Lower leg skin (tissue), 3 donors: ENCODE measurements around the gene CTNND2.

ENCODE experiments used
- POLR2A ChIP-seq, 2 donors: fragments of 450-650 bp; IDR thresholded peaks; one replicate each; pipeline ENCODE4 v1.6.1; 2016 to 2017; ENCODE audit warnings: antibody characterized with exemption in 2 of 2, mild to moderate bottlenecking in 1 of 2, moderate library complexity in 1 of 2
- TF ChIP-seq, protein P1 (sequence below), 3 donors: fragments of 450-650 bp; IDR thresholded peaks; one replicate each; pipeline ENCODE4 v1.5.1; 2016; ENCODE audit warnings: antibody characterized with exemption in 3 of 3, mild to moderate bottlenecking in 3 of 3, moderate library complexity in 2 of 3

DNA sequence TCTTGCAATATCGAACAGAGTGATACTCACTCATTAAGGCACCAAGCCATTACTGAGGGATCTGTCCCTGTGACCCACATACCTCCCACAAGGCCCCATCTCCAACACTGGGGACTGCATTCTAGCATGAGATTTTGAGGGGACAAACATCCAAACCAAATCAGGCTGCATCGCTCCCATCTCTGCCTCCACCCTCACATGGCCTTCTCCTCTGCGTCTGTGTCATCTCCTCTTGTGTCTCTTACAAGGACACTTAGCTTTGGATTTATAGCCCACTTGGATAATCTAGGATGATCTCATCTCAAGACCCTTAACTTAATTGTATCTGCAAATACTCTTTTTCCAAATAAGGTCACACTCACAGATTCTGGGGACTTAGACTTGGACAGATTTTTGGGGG lies 858.8 kb downstream of the CTNND2 start:
- TF ChIP-seq, protein P1, sequence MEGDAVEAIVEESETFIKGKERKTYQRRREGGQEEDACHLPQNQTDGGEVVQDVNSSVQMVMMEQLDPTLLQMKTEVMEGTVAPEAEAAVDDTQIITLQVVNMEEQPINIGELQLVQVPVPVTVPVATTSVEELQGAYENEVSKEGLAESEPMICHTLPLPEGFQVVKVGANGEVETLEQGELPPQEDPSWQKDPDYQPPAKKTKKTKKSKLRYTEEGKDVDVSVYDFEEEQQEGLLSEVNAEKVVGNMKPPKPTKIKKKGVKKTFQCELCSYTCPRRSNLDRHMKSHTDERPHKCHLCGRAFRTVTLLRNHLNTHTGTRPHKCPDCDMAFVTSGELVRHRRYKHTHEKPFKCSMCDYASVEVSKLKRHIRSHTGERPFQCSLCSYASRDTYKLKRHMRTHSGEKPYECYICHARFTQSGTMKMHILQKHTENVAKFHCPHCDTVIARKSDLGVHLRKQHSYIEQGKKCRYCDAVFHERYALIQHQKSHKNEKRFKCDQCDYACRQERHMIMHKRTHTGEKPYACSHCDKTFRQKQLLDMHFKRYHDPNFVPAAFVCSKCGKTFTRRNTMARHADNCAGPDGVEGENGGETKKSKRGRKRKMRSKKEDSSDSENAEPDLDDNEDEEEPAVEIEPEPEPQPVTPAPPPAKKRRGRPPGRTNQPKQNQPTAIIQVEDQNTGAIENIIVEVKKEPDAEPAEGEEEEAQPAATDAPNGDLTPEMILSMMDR (IDR thresholded peaks at IDR 0.05), result no peak
- no peak for TF ChIP-seq POLR2A (IDR thresholded peaks at IDR 0.05)
